ENCODE results near the gene MYO7B. TPM values are rescaled to one million over a fixed set of nuclear protein-coding genes. Genes with fewer than 3 reads are reported as not detected.

MYO7B gene
- polyA plus RNA-seq, 1 donor from 2014 or later = 1.1 TPM

DNA sequence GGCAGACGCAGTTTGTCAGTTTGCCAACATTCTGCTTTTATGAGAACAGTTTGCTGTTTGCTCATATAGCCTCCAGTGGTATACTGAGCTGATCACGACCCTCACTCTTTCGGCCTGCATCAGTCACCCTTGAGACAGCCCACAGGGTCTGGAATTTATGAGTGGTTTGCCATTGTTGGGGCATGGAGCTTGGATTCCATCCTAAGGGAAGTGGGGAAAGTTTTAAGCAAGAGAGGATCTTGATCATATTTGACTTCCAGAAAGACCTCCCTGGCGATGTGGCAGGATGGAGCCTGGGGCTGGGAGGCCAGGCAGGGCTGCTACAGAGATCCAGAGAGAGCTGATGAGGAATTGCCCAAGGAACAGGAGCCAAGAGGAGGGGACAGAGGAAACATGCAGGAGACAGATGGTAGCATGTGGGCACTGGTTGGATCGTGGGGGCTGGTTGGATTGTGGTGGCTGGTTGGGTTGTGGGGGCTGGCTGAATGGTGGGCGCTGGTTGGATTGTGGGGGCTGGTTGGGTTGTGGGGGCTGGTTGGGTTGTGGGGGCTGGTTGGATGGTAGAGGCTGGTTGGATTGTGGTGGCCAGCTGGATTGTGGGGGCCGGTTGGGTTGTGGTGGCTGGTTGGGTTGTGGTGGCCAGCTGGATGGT is 83.2 kb downstream of the MYO7B start:
- H3K9me3 Mint-ChIP-seq = peaks cover 0 to 3% (median 2%) of the 10 kb centered on the region in 3 donors
- no peak overlapping the region for H3K4me3 Mint-ChIP-seq
- peaks cover 11% of the 10 kb centered on the region for H3K27me3 Mint-ChIP-seq
- peaks cover 6% of the 10 kb centered on the region for H3K36me3 Mint-ChIP-seq
- H3K4me1 Mint-ChIP-seq = peaks cover 0 to 23% (median 21%) of the 10 kb centered on the region in 3 donors
- H3K27ac Mint-ChIP-seq = peak overlapping the region in 1 of 3 donors; percentile 72

DNA sequence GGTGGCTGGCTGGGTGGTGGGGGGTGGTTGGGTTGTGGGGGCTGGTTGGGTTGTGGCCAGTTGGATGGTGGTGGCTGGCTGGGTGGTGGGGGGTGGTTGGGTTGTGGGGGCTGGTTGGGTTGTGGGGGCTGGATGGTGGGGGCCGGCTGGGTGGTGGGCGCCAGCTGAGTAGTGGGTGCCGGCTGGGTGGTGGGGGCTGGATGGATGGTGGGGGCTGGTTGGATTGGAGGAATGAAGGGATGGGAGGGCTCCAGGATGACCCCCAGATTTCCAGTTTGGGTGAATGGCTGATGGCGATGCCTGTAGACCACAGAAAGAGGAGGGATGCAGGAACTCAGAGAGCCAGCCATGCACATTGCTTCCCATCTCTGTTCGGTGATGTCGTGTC is 83.7 kb downstream of the MYO7B start:
- H3K4me1 Mint-ChIP-seq = peaks cover 0 to 23% (median 21%) of the 10 kb centered on the region in 3 donors
- H3K36me3 Mint-ChIP-seq = peaks cover 7% of the 10 kb centered on the region
- no peaks in the 10 kb centered on the region for H3K9me3 Mint-ChIP-seq
- H3K27ac Mint-ChIP-seq = no peak overlapping the region
- peaks cover 11% of the 10 kb centered on the region for H3K27me3 Mint-ChIP-seq
- H3K4me3 Mint-ChIP-seq = peak overlapping the region in 1 of 4 donors; percentile 92

DNA sequence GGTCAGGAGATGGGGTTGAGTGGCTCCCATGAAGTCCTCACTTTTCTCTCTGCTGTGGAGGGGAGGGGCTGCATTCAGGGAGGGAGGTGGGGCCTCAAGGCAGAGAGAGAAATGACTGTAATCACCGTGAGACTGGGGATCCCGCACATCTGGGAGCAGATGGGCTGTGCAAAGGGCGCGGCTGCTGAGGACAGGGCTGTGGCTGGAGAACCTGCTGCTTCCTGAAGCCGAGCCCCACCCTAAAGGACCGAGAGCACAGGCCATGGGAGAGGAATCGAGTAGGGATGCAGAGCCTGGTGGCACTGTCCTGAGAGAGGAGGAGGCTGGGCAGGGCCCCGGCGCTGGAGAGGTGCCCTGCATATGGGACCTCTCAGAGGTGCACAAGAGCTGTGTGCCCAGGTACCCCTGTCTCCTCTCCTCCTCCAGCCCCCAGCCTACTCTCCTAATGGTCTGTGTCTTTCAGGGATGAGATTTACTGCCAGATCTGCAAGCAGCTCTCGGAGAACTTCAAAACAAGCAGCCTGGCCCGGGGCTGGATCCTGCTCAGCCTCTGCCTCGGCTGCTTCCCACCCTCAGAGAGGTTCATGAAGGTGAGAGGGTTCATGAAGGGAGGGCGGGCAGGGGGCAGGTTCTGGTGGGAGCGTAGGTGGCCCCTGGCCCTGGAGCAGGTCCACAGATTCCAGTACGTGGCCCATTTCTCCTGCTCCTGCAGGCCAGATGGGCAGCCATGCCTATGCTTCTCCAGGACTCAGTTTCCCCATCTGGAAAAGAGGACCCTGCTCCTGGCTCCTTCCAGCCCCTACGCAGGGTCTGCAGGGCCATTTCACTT is 84.6 kb downstream of the MYO7B start:
- peak overlapping the region in 2 of 4 donors; percentile 21 to 92 for H3K4me3 Mint-ChIP-seq
- peaks cover 7% of the 10 kb centered on the region for H3K36me3 Mint-ChIP-seq
- H3K4me1 Mint-ChIP-seq = peaks cover 0 to 23% (median 21%) of the 10 kb centered on the region in 3 donors
- H3K27ac Mint-ChIP-seq = no peak overlapping the region
- peaks cover 12% of the 10 kb centered on the region for H3K27me3 Mint-ChIP-seq
- H3K9me3 Mint-ChIP-seq = no peaks in the 10 kb centered on the region

DNA sequence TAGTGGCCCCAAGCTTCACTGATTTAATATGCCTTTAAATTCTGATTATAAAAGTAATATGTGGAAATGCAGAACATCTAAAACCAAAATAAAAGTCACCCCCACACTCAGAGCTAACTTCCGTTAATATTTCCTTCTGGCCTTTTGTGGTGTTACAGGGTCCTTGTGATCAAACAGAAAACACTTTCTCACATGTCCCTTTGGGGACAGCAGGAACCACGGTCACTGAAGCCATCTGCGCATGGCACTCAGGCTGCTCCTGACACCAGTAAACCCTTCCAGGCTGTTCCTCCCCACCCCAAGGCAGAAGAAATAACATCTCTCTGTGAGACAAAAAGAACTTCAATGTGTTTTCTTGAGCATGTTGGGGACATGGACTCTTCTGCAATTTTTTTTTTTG is 85.4 kb downstream of the MYO7B start:
- Mint-ChIP-seq H3K36me3 (peaks cover 7% of the 10 kb centered on the region), H3K4me3 (peak overlapping the region in 1 of 4 donors; percentile 89), H3K9me3 (no peaks in the 10 kb centered on the region), H3K27ac (no peak overlapping the region), H3K27me3 (peaks cover 12% of the 10 kb centered on the region), H3K4me1 (peaks cover 2 to 25% (median 22%) of the 10 kb centered on the region in 3 donors)

DNA sequence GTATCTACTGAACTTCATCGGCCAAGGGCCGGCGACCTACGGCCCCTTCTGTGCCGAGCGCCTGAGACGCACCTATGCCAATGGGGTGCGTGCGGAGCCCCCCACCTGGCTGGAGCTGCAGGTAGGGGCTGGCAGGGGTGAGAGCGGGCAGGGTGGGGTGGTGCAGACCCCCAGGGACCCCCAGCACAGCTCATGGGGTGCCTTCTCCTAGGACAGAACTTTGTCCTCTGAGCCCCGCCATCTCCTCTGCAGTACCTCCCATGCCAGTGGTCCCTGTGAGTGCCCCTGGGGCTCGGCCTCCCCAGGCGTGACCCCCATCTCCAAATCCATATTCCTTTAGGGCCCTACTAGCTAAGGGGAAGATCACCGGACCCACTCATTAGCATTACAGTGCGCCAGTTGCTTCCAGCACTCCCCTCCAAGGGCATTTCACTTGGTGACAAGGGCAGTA is 86.5 kb downstream of the MYO7B start:
- Mint-ChIP-seq H3K4me1 (peaks cover 5 to 28% (median 25%) of the 10 kb centered on the region in 3 donors), H3K36me3 (peaks cover 5% of the 10 kb centered on the region), H3K27ac (no peak overlapping the region), H3K4me3 (no peak overlapping the region), H3K9me3 (no peaks in the 10 kb centered on the region), H3K27me3 (peaks cover 11% of the 10 kb centered on the region)

DNA sequence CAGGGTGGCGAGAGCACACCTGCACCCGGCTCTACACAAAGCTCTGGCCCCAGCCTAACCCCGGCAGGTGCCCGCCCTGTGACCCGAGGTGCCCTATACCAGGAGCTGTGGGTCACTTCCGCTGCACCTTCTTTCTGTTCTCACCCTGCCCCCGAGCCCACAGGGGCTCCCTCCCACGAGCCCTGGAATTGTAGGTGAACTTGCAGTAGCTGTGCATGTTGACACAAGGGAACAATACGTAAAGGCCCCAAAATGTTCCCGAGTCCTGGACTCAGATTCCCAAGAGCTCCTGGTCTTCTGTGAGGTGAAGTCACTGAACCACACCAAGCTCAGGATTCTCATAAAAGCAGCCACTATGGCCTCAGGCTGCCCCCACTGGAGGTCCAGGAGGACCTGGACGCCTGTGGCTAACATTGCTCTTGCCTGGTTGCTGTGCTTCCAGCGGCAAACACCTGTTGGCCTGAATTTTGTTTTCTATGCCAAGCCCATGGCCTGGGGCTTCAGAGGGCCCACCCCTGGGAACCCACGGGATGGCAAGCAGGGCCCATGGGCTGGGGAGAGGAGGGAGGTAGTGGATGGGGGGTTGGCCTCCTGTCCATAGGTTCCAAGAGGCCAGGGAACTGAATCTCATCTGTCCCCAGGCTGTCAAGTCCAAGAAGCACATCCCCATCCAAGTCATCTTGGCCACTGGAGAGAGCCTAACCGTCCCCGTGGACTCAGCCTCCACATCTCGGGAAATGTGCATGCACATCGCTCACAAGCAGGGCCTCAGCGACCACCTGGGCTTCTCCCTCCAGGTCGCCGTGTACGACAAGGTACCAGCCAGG is 87.3 kb downstream of the MYO7B start:
- peaks cover 5 to 28% (median 25%) of the 10 kb centered on the region in 3 donors for H3K4me1 Mint-ChIP-seq
- no peak overlapping the region for H3K27ac Mint-ChIP-seq
- peaks cover 8% of the 10 kb centered on the region for H3K27me3 Mint-ChIP-seq
- peaks cover 5% of the 10 kb centered on the region for H3K36me3 Mint-ChIP-seq
- no peaks in the 10 kb centered on the region for H3K9me3 Mint-ChIP-seq
- H3K4me3 Mint-ChIP-seq = peak overlapping the region in 1 of 4 donors; percentile 9

DNA sequence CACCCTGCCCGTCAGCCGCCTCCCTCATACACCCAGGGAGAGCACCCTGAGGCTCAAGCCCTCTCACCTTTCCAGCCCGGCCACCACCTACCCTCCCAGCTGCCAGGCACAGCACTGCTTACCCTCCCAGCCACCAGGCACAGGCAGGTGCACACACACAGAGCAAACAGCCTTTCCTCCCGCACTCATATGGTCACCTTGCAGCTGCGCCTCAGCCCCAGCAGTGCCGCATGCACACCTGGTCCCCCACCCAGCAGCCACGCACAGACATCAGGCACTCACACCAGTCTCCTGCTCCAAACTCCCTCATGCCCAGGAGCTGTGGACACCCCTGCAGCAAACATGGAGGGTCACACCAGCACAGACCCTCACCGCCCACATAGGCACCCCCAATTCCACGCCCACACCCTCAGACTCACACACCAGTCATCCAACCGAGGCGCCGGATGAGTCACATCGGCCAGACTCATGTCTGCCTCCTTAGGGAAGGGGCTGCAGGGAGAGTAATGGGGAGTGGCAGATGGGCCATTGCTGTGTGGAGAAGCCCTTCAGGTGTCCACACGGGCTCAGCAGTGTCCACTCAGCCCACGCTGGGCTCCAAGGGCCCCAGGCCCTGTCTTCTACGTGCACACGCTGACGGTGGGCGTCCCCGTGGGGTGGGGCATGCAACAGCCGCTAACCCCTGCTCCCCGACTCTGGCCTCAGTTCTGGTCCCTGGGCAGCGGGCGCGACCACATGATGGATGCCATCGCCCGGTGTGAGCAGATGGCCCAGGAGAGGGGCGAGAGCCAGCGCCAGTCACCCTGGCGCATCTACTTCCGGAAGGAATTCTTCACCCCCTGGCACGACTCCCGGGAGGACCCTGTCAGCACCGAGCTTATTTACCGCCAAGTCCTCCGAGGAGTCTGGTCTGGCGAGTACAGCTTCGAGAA is 88.2 kb downstream of the MYO7B start:
- Mint-ChIP-seq H3K36me3 (peaks cover 5% of the 10 kb centered on the region), H3K27ac (no peak overlapping the region), H3K9me3 (no peaks in the 10 kb centered on the region), H3K4me1 (peaks cover 5 to 26% (median 25%) of the 10 kb centered on the region in 3 donors), H3K27me3 (peaks cover 5% of the 10 kb centered on the region), H3K4me3 (peak overlapping the region in 1 of 4 donors; percentile 47)

DNA sequence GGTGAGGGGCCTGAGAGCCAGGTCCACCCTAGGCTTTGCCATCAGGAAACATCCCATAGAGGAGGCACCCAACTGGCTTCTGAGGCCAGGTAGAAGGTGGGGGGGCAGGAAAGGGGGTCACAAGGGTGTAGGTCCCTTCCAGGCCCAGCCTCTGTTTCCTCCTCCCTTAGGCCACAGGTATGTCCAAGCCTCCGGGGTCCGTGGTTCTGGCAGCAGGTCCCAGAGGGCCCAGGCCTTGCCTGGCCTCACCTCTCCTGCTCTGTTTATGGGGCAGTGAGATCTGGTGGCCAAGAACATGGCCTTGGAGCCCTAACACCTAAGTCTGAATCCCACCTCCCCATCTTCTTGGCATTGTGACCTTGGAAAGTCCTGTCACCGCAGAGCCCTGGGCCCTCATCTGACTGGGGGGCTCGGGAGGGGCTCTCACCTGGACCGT is 88.9 kb downstream of the MYO7B start:
- no peaks in the 10 kb centered on the region for H3K9me3 Mint-ChIP-seq
- H3K27ac Mint-ChIP-seq = no peak overlapping the region
- peaks cover 5 to 26% (median 25%) of the 10 kb centered on the region in 3 donors for H3K4me1 Mint-ChIP-seq
- peak overlapping the region in 1 of 4 donors; percentile 0 for H3K4me3 Mint-ChIP-seq
- peaks cover 5% of the 10 kb centered on the region for H3K36me3 Mint-ChIP-seq
- peaks cover 5% of the 10 kb centered on the region for H3K27me3 Mint-ChIP-seq

DNA sequence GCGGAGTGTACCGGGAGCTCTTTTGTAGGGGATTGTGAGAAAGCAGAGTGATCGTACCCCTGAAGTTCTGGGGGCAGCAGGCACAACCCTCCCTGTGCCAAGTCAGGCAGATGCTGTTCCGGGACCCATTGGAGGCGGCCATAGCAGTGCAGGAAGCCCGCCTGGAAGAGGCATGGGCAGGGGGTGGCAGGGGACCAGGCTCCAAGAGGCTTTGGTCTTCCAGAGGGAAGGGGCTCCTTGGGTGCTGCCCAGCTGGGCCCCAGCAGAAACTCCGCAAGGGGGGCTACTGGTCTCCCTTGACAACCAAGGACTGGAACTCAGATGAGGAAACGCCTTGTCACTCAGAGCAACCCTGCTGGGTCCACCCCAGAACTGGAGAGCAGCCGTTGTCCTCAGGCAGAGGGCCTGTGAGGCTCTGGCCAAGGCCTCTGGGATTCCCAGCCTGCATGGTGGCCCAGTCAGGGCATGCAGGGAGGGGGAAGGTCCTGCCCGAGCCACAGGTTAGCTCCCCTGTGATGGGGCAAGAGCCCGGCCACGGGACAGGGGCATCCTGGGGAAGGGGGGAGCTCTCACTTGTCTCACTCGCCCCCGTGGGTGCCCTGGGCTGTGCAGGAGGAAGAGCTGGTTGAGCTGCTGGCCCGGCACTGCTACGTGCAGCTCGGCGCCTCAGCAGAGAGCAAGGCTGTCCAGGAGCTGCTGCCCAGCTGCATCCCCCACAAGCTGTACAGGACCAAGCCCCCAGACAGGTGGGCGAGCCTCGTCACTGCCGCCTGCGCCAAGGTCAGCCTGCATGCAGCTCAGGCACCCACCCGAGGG is 89.5 kb downstream of the MYO7B start:
- Mint-ChIP-seq H3K4me3 (peak overlapping the region in 1 of 4 donors; percentile 0), H3K27me3 (peaks cover 5% of the 10 kb centered on the region), H3K4me1 (peaks cover 6 to 23% (median 20%) of the 10 kb centered on the region in 3 donors), H3K9me3 (no peaks in the 10 kb centered on the region), H3K36me3 (peaks cover 4% of the 10 kb centered on the region), H3K27ac (no peak overlapping the region)

DNA sequence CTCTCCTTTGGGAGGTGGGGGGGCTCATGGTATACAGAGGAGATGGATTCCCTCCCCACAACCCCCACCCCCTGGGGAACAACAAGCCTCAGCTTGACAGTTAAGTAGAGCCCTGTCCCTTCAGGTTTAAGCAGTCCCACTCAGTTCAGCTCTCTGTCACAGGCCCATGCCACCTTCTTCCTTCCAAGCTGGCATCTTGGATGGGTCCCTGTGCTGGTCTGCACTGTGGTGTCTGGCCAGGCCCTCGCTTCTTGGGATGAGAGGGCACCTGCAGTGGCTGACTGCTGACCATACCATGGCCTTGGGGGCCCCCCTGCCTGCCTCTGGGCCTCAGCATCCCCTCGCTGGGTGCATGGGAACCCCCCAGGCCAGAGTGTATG is 90.1 kb downstream of the MYO7B start:
- Mint-ChIP-seq H3K27me3 (peaks cover 5% of the 10 kb centered on the region), H3K4me1 (peaks cover 9 to 25% (median 23%) of the 10 kb centered on the region in 3 donors), H3K36me3 (peaks cover 4% of the 10 kb centered on the region), H3K27ac (no peak overlapping the region), H3K4me3 (peak overlapping the region in 1 of 4 donors; percentile 6), H3K9me3 (no peaks in the 10 kb centered on the region)

DNA sequence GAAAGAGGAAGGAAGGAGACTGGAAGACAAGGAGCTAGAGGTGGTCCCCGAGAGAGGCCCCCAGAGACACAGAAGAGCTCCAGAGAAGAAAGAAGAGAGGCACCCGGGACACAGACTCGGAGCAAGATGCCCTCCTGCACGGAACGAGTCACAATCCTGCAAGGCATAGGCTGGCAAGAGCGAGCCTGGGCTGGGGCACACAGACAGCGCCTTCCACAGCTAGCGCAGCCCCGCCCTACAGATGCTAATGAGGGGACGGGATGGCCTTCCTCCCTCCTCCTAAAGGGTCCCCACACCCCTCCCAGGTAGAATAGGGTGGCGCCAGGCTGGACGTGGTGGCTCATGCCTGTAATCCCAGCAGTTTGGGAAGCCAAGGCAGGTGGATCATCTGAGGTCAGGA is 90.7 kb downstream of the MYO7B start:
- H3K4me1 Mint-ChIP-seq = peaks cover 9 to 25% (median 24%) of the 10 kb centered on the region in 3 donors
- no peaks in the 10 kb centered on the region for H3K9me3 Mint-ChIP-seq
- H3K27me3 Mint-ChIP-seq = peaks cover 5% of the 10 kb centered on the region
- peak overlapping the region in 2 of 4 donors; percentile 6 to 80 for H3K4me3 Mint-ChIP-seq
- H3K36me3 Mint-ChIP-seq = peaks cover 4% of the 10 kb centered on the region
- H3K27ac Mint-ChIP-seq = no peak overlapping the region

DNA sequence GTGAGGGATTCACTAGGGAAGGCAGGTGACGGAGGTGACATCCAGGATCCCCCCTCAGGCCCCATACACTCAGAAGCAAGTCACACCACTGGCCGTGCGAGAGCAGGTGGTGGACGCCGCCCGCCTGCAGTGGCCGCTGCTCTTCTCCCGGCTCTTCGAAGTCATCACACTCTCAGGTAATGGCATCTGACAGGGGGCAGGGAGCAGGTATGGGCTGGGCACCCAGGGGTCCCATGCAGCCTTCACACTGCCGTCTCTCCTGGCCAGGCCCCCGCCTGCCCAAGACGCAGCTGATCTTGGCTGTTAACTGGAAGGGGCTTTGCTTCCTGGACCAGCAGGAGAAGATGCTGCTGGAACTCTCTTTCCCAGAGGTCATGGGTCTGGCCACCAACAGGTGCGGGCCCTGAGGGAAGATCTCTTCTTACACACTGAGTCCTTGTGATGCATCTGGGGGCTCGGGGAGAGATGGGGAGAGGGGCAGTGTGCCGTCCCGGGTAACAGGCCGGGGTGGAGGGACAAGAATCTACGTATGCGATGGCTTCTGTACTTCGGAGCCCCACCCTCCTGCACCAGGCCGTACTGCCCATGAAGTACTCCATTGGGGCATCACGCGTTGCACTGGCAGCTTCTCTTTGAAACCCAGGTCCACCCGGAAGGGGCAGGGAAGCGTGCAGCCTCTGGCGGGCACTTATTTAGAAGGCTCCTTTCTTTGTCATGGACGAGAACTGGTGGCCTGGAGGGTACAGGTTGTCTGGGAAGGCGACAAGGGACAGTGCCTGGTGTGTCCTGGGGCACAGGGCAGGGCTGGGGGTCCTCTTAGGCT is 91.6 kb downstream of the MYO7B start:
- peaks cover 4% of the 10 kb centered on the region for H3K36me3 Mint-ChIP-seq
- peaks cover 9 to 22% (median 20%) of the 10 kb centered on the region in 3 donors for H3K4me1 Mint-ChIP-seq
- no peaks in the 10 kb centered on the region for H3K9me3 Mint-ChIP-seq
- no peak overlapping the region for H3K27ac Mint-ChIP-seq
- H3K4me3 Mint-ChIP-seq = peak overlapping the region in 1 of 4 donors; percentile 80
- peaks cover 2% of the 10 kb centered on the region for H3K27me3 Mint-ChIP-seq
